DMS 273 (cell line): ENCODE results near the gene IGSF11.
A peak's percentile ranks its signal among the peaks of the same experiment; 100 is the strongest.
"Not testable (repeated sequence)": the region's sequence is repeated elsewhere in the genome, so short reads cannot be mapped to it uniquely, and the experiment has no call there.

Experiments used
- DNase-seq: peaks from one replicate; lab custom pipeline; 2025; ENCODE audit not compliant: unreplicated experiment; lab: John Stamatoyannopoulos, UW

The IGSF11 gene

GRCh38 chr3:118889691-118890090 lies 145.0 kb downstream of the IGSF11 start:
- no peak for DNase-seq

- no peak for DNase-seq
These were observed 147.9 kb downstream of the IGSF11 start for GRCh38 chr3:118886708-118887107.

- DNase-seq = peak; percentile 91
These were observed 149.9 kb downstream of the IGSF11 start for GRCh38 chr3:118884748-118885206.

- peak; percentile 91 for DNase-seq
These were observed 152.2 kb downstream of the IGSF11 start for GRCh38 chr3:118882353-118882947.

- DNase-seq = no peak
These were observed 166.6 kb downstream of the IGSF11 start for GRCh38 chr3:118868051-118868450.

GRCh38 chr3:118863731-118864322 lies 170.8 kb downstream of the IGSF11 start:
- peak; percentile 59 for DNase-seq

- no peak for DNase-seq
These were observed 174.7 kb downstream of the IGSF11 start for GRCh38 chr3:118859950-118860349.

- DNase-seq = not testable (repeated sequence)
These were observed 183.0 kb downstream of the IGSF11 start for GRCh38 chr3:118851466-118852193.

- no peak for DNase-seq
These were observed 184.0 kb downstream of the IGSF11 start for GRCh38 chr3:118850687-118851086.
